Heart left ventricle (tissue), 16 donors: ENCODE measurements around the gene P3H1. TPM values are rescaled to one million over a fixed set of nuclear protein-coding genes. Genes with fewer than 3 reads are reported as not detected.

Source experiments
- ATAC-seq, 4 donors: fragments of 200-7000 bp; cut with Tn5 transposase; one replicate each; pipeline ENCODE4 v1.9.1; 2020 to 2022; ENCODE audit warnings: moderate library complexity in 4 of 4, mild to moderate bottlenecking in 3 of 4, moderate number of reproducible peaks in 1 of 4
- DNase-seq, 5 donors: peaks; one replicate each; pipeline ENCODE4 v3.0.0-alpha.2; 2020
- H3K27ac ChIP-seq, 12 donors: fragments of 200-600 bp; sonication (generic) in 4 of 12; one replicate each; pipeline versions ENCODE4 v1.5.0 to v1.8.0; 2016 to 2022; ENCODE audit warnings: mild to moderate bottlenecking in 2 of 12
- H3K27me3 ChIP-seq, 9 donors: fragments of 200-600 bp; sonication (generic) in 2 of 9; one replicate each; pipeline versions ENCODE4 v1.5.1 to v1.8.0; 2016 to 2022; ENCODE audit warnings: mild to moderate bottlenecking in 3 of 9
- H3K36me3 ChIP-seq, 9 donors: fragments of 200-600 bp; sonication (generic) in 2 of 9; one replicate each; pipeline versions ENCODE4 v1.5.0 to v1.8.0; 2018 to 2022; ENCODE audit warnings: mild to moderate bottlenecking in 2 of 9
- H3K4me1 ChIP-seq, 12 donors: fragments of 200-600 bp; sonication (generic) in 4 of 12; one replicate each; pipeline versions ENCODE4 v1.5.0 to v1.8.0; 2016 to 2022; ENCODE audit warnings: mild to moderate bottlenecking in 3 of 12
- H3K4me3 ChIP-seq, 12 donors: fragments of 200-600 bp; sonication (generic) in 4 of 12; one replicate each; pipeline versions ENCODE4 v1.5.0 to v1.8.0; 2017 to 2022; ENCODE audit warnings: mild to moderate bottlenecking in 9 of 12, moderate library complexity in 4 of 12
- H3K9me3 ChIP-seq, 12 donors: fragments of 200-600 bp; sonication (generic) in 4 of 12; one replicate each; pipeline versions ENCODE4 v1.5.0 to v1.8.0; 2016 to 2022; ENCODE audit warnings: mild to moderate bottlenecking in 1 of 12
- POLR2A ChIP-seq, 2 donors: fragments of 450-650 bp; IDR thresholded peaks; one replicate each; pipeline ENCODE4 v1.6.1; 2017; ENCODE audit warnings: antibody characterized with exemption in 2 of 2, mild to moderate bottlenecking in 2 of 2, moderate library complexity in 2 of 2
- WGBS, 4 donors: extraction: QIAGEN DNeasy Blood & Tissue Kit in 2 of 4; methylation state at CpG; one replicate each; pipeline versions ENCODE4 v1.1.5 to v1.1.7; 2013 to 2018; 5-methylcytosine and 5-hydroxymethylcytosine counted together
- intact Hi-C, 10 donors: fragments of 100-400 bp; cut with DNase I; formaldehyde crosslinking; loops; one replicate each; pipeline versions ENCODE4 v1.11.1 to v1.14.2; 2022
- polyA plus RNA-seq, 2 donors: library from polyadenylated mRNA; stranded (reverse); fragments of 200-250 nt; gene quantifications; one replicate each; pipeline ENCODE4 v1.2.3, GENCODE V29; 2013
- total RNA-seq, 9 donors: library from RNA; depleted of rRNA in 2 of 9; stranded (reverse); fragments of >200 nt in 2 of 9; fragmentation: NEBNext Ultra II Directional in 3 of 9; extraction: Animal tissue kit (Norgen Biotek cat#: 25700) in 3 of 9; gene quantifications; one replicate each; pipeline versions ENCODE4 v1.1.0 to v1.2.4, GENCODE V29; 2016 to 2023
- TF ChIP-seq, protein P1 (sequence below), 12 donors: fragments of 200-600 bp; sonication (generic) in 4 of 12; IDR thresholded peaks; one replicate each; pipeline versions ENCODE4 v1.5.0 to v1.8.0; 2018 to 2022; ENCODE audit warnings: antibody characterized with exemption in 12 of 12, mild to moderate bottlenecking in 5 of 12
- donor health status: ischemic (EF 13 %, LVEDD 7.1; RV severe dilation, severe dysfunction).
- donor health status: healthy with polysubstance abuse.
- donor health status: DM: no; HTN: yes; CAD: no.
- donor health status: DM: no; HTN: no; CAD: no.
- donor health status: ischemic (EF 25% LVEDD 6.9; RV normal size, moderate dysfunction).
- donor health status: ischemic (EF 25% LVEDD 5.7; RV mildly dilated, moderate dysfunction).
- donor health status: healthy.
- donor health status: DM: yes; HTN: yes; CAD: no.
- donor health status: ischemic (EF 35%, LVEDD 5.7; RV mildly dilated, moderate dysfunction).
- donor health status: nonischemic (EF 11% LVEDD 7.7; RV severe dilation, severe dysfunction).
- donor health status: DM: yes; HTN: yes; CAD: no.
- donor health status: PGD.
- donor health status: ischemic (EF 29% LVEDD 5.4; RV normal size, mild dysfunction).
- donor health status: nonischemic (EF 23%, LVEDD 6.1; RV moderate dilation, normal function).

P3H1 gene
- total and polyA plus RNA-seq, 11 donors: 6.9 to 27.9 (median 10.7) TPM

DNA sequence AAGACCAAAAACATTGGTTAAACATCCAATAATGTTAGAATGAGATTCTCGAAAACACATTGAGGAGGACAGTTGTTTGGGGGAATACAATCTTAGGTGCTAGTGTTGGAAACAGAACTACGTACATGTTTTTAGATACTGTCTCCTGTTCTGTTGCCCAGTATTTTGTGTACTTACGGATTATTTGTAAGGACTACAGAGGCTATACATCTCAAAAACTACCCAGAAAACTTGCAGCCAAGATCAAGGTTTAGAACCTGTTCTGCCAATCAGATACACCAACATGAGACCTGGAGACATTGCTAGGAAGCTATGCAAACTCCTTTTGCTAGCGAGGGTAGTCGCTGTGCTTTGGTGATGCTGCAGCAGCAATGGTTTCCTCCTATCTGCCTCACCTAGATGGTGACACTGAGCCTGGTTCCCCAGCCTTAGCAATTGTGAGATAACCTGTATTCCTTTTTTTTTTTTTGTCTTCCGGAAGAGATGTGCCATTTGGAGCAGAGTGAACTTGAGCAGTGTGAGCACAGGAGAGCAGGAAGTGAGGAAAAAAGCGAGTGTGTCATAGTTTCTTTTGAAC, 62.9 kb downstream of the P3H1 start:
- ATAC-seq (no peak), DNase-seq (no peak)
- H3K9me3 ChIP-seq: peaks cover 0 to 8% (median 0%) of the 10 kb centered on the region in 12 donors
- no peak overlapping the region for H3K27ac ChIP-seq
- H3K36me3 ChIP-seq: peaks cover 0 to 96% (median 87%) of the 10 kb centered on the region in 9 donors
- WGBS, 4 donors: 92 to 95% (median 93%) methylated on average over 7 of the region's 7 CpGs
- H3K27me3 ChIP-seq: no peaks in the 10 kb centered on the region
- no peak overlapping the region for H3K4me3 ChIP-seq
- intact Hi-C loops: no loop called here
- TF ChIP-seq, protein P1, sequence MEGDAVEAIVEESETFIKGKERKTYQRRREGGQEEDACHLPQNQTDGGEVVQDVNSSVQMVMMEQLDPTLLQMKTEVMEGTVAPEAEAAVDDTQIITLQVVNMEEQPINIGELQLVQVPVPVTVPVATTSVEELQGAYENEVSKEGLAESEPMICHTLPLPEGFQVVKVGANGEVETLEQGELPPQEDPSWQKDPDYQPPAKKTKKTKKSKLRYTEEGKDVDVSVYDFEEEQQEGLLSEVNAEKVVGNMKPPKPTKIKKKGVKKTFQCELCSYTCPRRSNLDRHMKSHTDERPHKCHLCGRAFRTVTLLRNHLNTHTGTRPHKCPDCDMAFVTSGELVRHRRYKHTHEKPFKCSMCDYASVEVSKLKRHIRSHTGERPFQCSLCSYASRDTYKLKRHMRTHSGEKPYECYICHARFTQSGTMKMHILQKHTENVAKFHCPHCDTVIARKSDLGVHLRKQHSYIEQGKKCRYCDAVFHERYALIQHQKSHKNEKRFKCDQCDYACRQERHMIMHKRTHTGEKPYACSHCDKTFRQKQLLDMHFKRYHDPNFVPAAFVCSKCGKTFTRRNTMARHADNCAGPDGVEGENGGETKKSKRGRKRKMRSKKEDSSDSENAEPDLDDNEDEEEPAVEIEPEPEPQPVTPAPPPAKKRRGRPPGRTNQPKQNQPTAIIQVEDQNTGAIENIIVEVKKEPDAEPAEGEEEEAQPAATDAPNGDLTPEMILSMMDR (IDR thresholded peaks at IDR 0.05): no peak
- no peak for TF ChIP-seq POLR2A (IDR thresholded peaks at IDR 0.05)
- H3K4me1 ChIP-seq: no peaks in the 10 kb centered on the region

DNA sequence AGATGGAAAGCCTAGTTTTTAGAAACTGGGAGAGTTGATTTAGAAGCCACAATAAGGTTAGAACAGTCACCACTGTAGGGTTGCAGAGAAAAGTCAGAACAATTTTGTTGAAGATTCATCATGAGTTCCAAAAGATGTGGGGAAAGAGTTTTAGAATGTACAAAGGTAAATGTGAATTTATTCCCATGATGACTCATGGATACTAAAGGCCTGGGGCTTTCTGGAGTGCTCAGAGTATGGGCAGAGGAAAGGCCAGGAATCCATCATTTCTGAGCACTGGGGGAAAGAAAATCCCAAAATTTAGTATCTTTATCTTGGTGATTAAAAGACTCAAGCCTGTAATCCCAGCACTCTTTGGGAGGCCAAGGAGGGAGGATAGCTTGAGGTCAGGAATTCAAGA, 66.8 kb downstream of the P3H1 start:
- TF ChIP-seq POLR2A (IDR thresholded peaks at IDR 0.05): no peak
- TF ChIP-seq, protein P1 (IDR thresholded peaks at IDR 0.05): no peak
- H3K36me3 ChIP-seq: peaks cover 0 to 100% (median 99%) of the 10 kb centered on the region in 9 donors

DNA sequence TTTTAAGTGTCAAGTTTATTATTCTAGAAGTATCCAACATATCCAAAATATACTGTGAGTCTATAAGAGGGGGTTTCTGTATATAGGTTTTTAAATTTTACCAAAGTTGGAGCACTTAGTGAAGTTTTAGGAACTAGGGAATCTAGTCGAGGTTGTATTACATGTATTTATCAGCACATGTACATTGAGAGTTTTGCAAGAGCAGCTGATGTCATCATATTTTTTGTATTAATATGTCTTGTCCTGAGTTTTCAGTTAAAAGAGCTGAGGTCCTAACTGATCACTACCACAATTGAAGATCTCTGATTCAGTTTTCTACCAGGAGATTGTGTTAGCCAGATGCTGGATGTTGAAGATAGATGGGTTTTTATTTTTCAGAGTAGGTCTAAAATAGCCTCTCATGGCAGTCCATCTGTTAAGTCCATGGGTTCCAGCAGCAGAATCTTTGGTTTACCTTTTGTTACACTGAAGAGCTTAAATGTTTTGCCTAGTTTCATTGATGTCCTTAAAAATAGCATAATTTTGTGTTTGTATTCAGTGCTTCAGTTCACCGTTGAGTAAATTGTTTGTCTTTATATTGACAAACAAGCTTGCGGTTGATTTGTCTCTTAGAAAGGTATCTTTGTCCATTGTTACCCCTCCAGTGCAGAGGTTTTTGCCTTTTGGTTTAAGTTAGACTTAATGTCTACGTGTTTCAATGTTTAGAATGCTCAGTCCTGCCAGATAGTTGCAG, 68.6 kb downstream of the P3H1 start:
- DNase-seq (no peak), ATAC-seq (no peak)
- peaks cover 0 to 8% (median 0%) of the 10 kb centered on the region in 12 donors for H3K4me1 ChIP-seq
- no peaks in the 10 kb centered on the region for H3K9me3 ChIP-seq
- intact Hi-C loops: no loop called here
- no peak overlapping the region for H3K27ac ChIP-seq
- H3K36me3 ChIP-seq: peaks cover 0 to 100% (median 94%) of the 10 kb centered on the region in 9 donors
- TF ChIP-seq, protein P1 (IDR thresholded peaks at IDR 0.05): no peak
- TF ChIP-seq POLR2A (IDR thresholded peaks at IDR 0.05): no peak
- H3K4me3 ChIP-seq: no peak overlapping the region
- WGBS, 4 donors: 89 to 97% (median 93%) methylated on average over 4 of the region's 4 CpGs
- no peaks in the 10 kb centered on the region for H3K27me3 ChIP-seq

More for the DNA sequence above, 66.8 kb downstream of the P3H1 start:
- no peak for DNase-seq
- Histone ChIP-seq H3K4me3 (no peak overlapping the region), H3K4me1 (no peaks in the 10 kb centered on the region), H3K9me3 (no peaks in the 10 kb centered on the region), H3K27me3 (no peaks in the 10 kb centered on the region), H3K27ac (no peak overlapping the region)
- intact Hi-C loops: no loop called here
- no peak for ATAC-seq

Other genes with a start within 250 kb of the P3H1 start
- gene PPIH, start 108.6 kb downstream of the P3H1 start, total RNA-seq: 10 to 100 TPM; 16.9 to 28.6 (median 19.4) TPM
- 10 to 100 TPM; 25.6 to 30.9 TPM for gene PPIH, start 108.6 kb downstream of the P3H1 start, polyA plus RNA-seq
- 1,000 to 10,000 TPM in 1 of 9 donors, 100 to 1,000 TPM in 8; 663 to 1,139 (median 788) TPM for gene YBX1, start 84.6 kb downstream of the P3H1 start, total RNA-seq
- 1,000 to 10,000 TPM in 1 of 2 donors, 100 to 1,000 TPM in 1; 638 to 1,226 TPM for gene YBX1, start 84.6 kb downstream of the P3H1 start, polyA plus RNA-seq
- under 1 TPM in 1 of 9 donors, not detected in 8; 0.11 TPM for gene CLDN19, start 26.8 kb downstream of the P3H1 start, total RNA-seq
- under 1 TPM in 1 of 2 donors, not detected in 1; 0.01 TPM for gene CLDN19, start 26.8 kb downstream of the P3H1 start, polyA plus RNA-seq
- 1 to 10 TPM; 3.0 to 9.2 (median 5.8) TPM for gene C1orf50, start 221 bp upstream of the P3H1 start, total RNA-seq
- 1 to 10 TPM; 4.0 to 4.5 TPM for gene C1orf50, start 221 bp upstream of the P3H1 start, polyA plus RNA-seq
- under 1 TPM in 3 of 9 donors, not detected in 6; 0.06 to 0.19 (median 0.07) TPM for gene TMEM269, start 18.0 kb upstream of the P3H1 start, total RNA-seq
- gene TMEM269, start 18.0 kb upstream of the P3H1 start, polyA plus RNA-seq: not detected
- gene ERMAP, start 50.1 kb upstream of the P3H1 start, total RNA-seq: 1 to 10 TPM; 2.2 to 8.2 (median 5.4) TPM
- gene ERMAP, start 50.1 kb upstream of the P3H1 start, polyA plus RNA-seq: 1 to 10 TPM; 2.6 to 2.8 TPM
- 10 to 100 TPM; 11.5 to 22.8 (median 15.8) TPM for gene SVBP, start 50.4 kb upstream of the P3H1 start, total RNA-seq
- gene SVBP, start 50.4 kb upstream of the P3H1 start, polyA plus RNA-seq: 10 to 100 TPM; 23.6 to 33.5 TPM
- 10 to 100 TPM in 2 of 9 donors, 1 to 10 TPM in 7; 4.9 to 11.6 (median 8.4) TPM for gene ZNF691, start 79.6 kb upstream of the P3H1 start, total RNA-seq
- 1 to 10 TPM; 6.2 to 8.0 TPM for gene ZNF691, start 79.6 kb upstream of the P3H1 start, polyA plus RNA-seq
- 10 to 100 TPM; 19.0 to 88.1 (median 29.9) TPM for gene SLC2A1, start 191.8 kb upstream of the P3H1 start, total RNA-seq
- gene SLC2A1, start 191.8 kb upstream of the P3H1 start, polyA plus RNA-seq: 100 to 1,000 TPM in 1 of 2 donors, 10 to 100 TPM in 1; 10.6 to 196 TPM